ENCODE data around the gene RBM33.

The RBM33 gene

DNA sequence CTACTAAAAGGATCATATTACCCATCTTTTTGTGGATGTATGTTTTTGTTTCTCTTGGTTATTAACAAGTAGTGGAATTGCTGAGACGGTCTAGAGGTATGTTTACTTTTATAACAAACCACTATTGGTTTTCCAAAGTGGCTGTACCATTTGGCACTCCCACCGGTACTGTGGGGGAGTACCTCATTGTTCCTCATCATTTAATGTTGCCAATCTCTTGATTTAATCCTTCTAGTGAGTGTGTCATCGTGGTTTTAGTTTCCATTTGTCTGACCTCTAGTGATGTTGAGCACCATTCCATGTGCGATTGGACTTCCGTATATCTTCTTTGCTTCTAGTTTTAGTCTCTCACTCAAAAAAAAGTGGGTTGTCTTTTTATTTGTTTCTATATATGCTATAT is 50.4 kb downstream of the RBM33 start:
- DNase-seq = no peak

- no peak for DNase-seq
These were observed 52.3 kb downstream of the RBM33 start for GRCh38 chr7:155696747-155697146.

- no peak for DNase-seq
These were observed 54.2 kb downstream of the RBM33 start for GRCh38 chr7:155698633-155699032.

DNA sequence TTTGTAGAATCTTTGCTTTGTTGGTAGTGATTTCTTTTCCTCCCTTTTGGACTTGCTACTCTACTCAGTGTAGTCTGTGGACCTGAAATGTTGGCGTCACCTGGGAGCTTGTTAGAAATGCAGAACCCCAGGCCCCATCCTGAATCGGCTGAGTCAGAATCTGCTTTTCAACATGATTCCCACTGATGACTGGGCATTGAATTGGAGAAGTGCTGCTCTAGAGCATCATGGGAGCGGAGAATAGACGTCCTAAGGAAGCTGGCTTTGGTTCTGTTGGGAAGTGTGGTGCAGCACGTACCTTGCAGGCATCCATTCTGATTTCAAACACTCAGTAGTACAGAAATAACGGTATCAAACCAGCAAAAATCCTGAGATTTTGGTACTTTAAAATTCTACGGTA is 54.7 kb downstream of the RBM33 start:
- no peak for DNase-seq

DNA sequence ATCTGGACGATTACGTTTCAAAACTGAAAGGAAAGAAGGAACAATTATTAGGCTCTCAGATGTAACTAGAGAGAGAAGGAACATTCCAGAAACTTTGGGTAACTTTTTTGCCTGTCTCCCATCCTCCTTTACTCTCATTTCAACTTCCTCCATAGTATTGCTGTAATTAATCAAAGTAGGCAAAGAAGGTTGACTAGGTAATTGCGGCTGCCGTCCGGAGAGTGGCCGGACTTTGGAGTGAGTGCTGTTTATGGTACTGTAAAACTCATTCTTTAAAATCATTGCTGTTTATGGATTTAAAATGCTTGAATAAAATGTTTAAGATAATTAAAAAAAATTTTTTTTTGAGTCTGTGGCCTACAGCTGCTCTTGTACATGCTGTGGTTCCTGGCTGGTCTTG is 56.4 kb downstream of the RBM33 start:
- DNase-seq = no peak

GRCh38 chr7:155701972-155702544 is 57.6 kb downstream of the RBM33 start:
- DNase-seq = no peak

- no peak for DNase-seq
These were observed 58.2 kb downstream of the RBM33 start for GRCh38 chr7:155702616-155703015.

- DNase-seq = no peak
These were observed 61.3 kb downstream of the RBM33 start for GRCh38 chr7:155705623-155706360.

DNA sequence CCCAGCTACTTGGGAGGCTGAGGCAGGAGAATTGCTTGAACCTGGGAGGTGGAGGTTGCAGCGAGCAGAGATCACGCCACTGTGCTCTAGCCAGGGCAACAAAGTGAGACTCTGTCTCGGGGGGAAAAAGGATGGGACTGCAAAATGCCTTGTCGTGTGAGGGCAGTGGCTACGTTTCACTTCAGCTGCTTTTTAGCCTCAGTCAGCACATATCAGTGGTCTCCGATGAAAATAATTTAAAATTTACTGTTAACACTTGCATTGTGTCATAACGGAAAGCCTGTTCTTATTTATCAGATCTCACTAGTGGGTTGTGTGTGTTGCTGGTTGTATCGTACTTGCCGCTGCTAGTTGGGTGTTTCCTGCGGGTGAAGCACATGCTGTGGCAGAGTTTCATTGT is 61.9 kb downstream of the RBM33 start:
- no peak for DNase-seq

DNA sequence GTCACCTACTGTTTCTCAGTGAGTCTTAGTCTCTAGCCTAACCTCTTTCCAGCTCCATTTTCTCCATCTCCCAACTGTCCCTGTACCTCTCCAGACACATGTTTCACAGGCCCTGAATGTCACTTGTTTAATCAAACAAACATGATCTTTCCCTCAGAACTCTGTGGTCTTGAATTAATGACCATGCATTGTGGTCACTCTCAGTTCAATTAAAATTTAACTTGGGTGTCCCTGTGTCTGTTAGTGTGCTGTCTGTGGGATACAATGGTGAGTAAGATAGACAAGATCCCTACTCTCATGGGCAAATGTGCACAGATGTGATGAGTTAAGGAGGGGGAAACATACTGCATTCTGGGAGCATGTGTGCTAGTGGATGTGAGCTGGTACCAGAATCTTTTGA is 65.0 kb downstream of the RBM33 start:
- DNase-seq = no peak

GRCh38 chr7:155710031-155710430 is 65.6 kb downstream of the RBM33 start:
- no peak for DNase-seq

DNA sequence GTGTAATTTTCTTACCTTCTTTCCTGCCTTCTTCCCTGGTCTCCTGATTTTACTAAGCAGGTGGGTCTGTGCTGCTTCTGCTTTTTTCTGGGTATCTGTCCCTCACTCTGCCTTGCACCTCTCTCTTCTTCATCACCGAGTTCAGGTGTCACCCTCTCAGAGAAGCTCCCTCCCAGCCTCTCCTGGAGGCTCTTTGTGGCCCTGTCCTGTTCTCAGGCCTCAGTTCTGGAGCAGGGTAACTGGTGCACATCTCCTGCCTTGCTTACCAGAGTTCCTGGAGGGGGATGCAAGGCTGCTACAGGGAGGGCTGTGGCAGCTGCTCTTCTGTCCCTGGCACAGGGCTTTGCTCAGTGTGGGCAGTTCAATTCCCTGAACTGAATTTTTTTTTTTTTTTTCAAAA is 66.1 kb downstream of the RBM33 start:
- no peak for DNase-seq

DNA sequence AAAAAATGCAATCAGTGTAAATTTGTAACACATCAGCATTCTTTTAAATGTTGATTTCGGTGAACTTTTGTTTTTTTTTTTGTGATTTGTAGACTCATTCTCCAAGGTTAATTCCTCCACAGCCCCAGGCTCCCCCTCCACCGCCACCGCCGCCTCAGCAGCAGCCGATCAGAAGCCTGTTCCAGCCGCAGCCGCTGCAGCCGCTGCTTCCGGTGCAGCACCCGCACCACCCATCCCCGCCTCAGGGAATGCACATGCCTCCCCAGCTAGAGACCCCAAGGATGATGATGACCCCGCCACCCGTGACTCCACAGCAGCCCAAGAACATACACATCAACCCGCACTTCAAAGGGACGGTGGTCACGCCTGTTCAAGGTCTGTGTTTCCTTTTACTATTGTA is 66.6 kb downstream of the RBM33 start:
- DNase-seq = no peak

GRCh38 chr7:155713384-155713783 is 68.9 kb downstream of the RBM33 start:
- no peak for DNase-seq

DNA sequence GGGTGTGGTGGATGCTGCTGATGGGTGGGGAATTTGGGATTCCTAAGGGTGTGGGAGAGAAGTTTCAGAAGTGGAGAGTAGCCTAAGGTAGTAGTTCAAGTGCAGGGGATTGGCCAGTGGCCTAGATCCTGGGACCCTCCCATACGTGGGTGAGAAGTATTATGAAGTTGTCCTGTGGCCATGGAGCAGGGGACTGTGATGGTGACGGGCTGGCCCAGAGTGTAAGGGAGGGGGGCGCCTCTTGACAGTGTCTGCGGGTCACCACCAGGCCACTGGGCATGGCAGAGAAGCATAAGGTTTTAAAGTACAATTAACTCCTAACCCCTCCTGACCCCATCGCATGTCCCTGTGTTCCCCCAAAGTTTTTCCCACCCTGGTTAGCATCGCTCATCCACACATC is 70.2 kb downstream of the RBM33 start:
- no peak for DNase-seq

GRCh38 chr7:155715111-155715805 is 70.8 kb downstream of the RBM33 start:
- DNase-seq = no peak

- DNase-seq = no peak
These were observed 72.7 kb downstream of the RBM33 start for GRCh38 chr7:155717010-155717744.

GRCh38 chr7:155721056-155721455 is 76.6 kb downstream of the RBM33 start:
- DNase-seq = no peak

- DNase-seq = no peak
These were observed 77.7 kb downstream of the RBM33 start for GRCh38 chr7:155722118-155722517.

GRCh38 chr7:155722936-155723335 is 78.5 kb downstream of the RBM33 start:
- no peak for DNase-seq

GRCh38 chr7:155724327-155725005 is 80.0 kb downstream of the RBM33 start:
- DNase-seq = no peak

DNA sequence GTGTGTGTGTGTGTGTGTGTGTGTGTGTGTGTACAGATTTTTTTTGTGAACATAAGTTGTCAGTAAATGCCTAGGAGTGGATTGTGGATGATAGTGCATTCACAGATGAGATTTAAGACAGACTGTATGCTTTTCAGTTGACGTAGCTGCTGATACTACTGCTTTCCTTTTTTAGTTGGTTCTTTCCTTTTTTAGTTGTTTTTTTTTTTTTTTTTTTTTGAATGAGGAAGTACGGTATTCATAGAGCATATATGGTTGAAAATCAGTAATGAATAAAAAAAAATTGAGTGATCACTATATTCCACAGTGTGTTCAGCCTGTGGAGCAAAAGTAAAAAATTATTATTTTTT is 80.5 kb downstream of the RBM33 start:
- no peak for DNase-seq

GRCh38 chr7:155727616-155728015 is 83.2 kb downstream of the RBM33 start:
- DNase-seq = no peak
